Activated T-helper 9 cell treated with anti-CD3 and anti-CD28 coated beads, Interleukin-2, amount 50 U/mL, for 16 hours (primary cell): ENCODE data around the gene ATP2B2.

Experiments used
- DNase-seq: peaks from one replicate; pipeline ENCODE4 v3.0.0-alpha.2; 2020; ENCODE audit warnings: low read depth

Gene ATP2B2

DNA sequence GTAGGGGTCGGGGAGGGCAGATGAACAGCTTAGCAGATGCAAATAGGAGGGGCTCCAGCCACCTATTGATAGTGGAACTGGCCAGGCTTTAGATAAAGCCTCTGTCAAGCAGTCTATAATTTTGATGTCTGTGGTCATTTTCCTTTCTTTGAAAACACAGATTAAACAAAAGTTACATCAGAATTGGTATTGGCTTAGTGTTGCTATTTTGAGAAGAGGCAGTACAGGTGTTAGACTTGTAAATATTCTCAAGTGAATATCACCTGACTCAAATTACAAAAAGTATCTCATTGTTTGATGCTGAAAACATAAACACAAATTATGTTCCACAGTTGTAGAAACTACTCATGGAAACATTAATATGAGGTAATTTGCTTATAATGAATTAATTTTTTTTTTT, 230.8 kb downstream of the ATP2B2 start:
- no peak for DNase-seq
